Breast epithelium (tissue), 4 donors: ENCODE measurements around the gene KRTAP4-16. TPM values are rescaled to one million over a fixed set of nuclear protein-coding genes. Genes with fewer than 3 reads are reported as not detected.
"Not testable (repeated sequence)": the region's sequence is repeated elsewhere in the genome, so short reads cannot be mapped to it uniquely, and the experiment has no call there.

Source experiments
- DNase-seq, 2 donors: peaks; one replicate each; pipeline ENCODE4 v3.0.0-alpha.2; 2019; ENCODE audit warnings: low spot score in 2 of 2
- H3K27ac ChIP-seq, 2 donors: fragments of 200-600 bp; sonication (generic) in 1 of 2; one replicate each; pipeline ENCODE4 v1.5.1; 2016 to 2019; ENCODE audit warnings: mild to moderate bottlenecking in 1 of 2
- H3K27me3 ChIP-seq, 2 donors: fragments of 200-600 bp; sonication (generic) in 1 of 2; one replicate each; pipeline versions ENCODE4 v1.5.1 to v1.6.0; 2017 to 2019; ENCODE audit warnings: control low read depth in 1 of 2, mild to moderate bottlenecking in 1 of 2
- H3K36me3 ChIP-seq: fragments of 200-600 bp; one replicate; pipeline ENCODE4 v1.5.1; 2019
- H3K4me1 ChIP-seq, 2 donors: fragments of 200-600 bp; sonication (generic); one replicate each; pipeline ENCODE4 v1.5.1; 2016 to 2019; ENCODE audit warnings: control low read depth in 1 of 2
- H3K4me3 ChIP-seq, 3 donors: fragments of 200-600 bp; sonication (generic); 1 replicate in 2 of 3; 2 replicates in 1 of 3; pipeline ENCODE4 v1.5.1; 2016 to 2019; ENCODE audit warnings: mild to moderate bottlenecking in 3 of 3, moderate library complexity in 2 of 3
- H3K9me3 ChIP-seq, 2 donors: fragments of 200-600 bp; sonication (generic) in 1 of 2; one replicate each; pipeline ENCODE4 v1.5.1; 2016 to 2019; ENCODE audit warnings: control low read depth in 1 of 2
- CTCF ChIP-seq, 3 donors: fragments of 450-650 bp; IDR thresholded peaks; one replicate each; pipeline ENCODE4 v1.5.1; 2016 to 2017; ENCODE audit warnings: antibody characterized with exemption in 3 of 3, mild to moderate bottlenecking in 3 of 3, moderate library complexity in 3 of 3
- POLR2A ChIP-seq: fragments of 450-650 bp; IDR thresholded peaks from one replicate; pipeline ENCODE4 v1.6.1; 2016; ENCODE audit warnings: antibody characterized with exemption, mild to moderate bottlenecking, moderate library complexity
- POLR2AphosphoS5 ChIP-seq, 3 donors: sonication (generic); formaldehyde crosslinking; IDR thresholded peaks; one replicate each; pipeline ENCODE4 v1.6.1; 2017; ENCODE audit warnings: antibody characterized with exemption in 3 of 3
- intact Hi-C: fragments of 100-400 bp; cut with DNase I; formaldehyde crosslinking; loops from one replicate; pipeline ENCODE4 v1.15.1; 2023; ENCODE audit warnings: low total_unique reads
- total RNA-seq, 3 donors: library from RNA; depleted of rRNA; stranded (reverse); fragments of >200 nt; gene quantifications; one replicate each; pipeline ENCODE4 v1.1.0, GENCODE V29; 2016

Gene KRTAP4-16
- total RNA-seq, 3 donors from 2014 or later = not detected

GRCh38 chr17:41098042-41098441, 4.0 kb downstream of the KRTAP4-16 start, which contains the start of gene KRTAP4-8:
Gene KRTAP4-8, minus strand, starts transcription at chr17:41098142. Its CDS starts 58 bp downstream, at chr17:41098084.
- H3K4me1 ChIP-seq = no peaks in the 10 kb centered on the region
- TF ChIP-seq POLR2A (no peak), CTCF (IDR thresholded peaks at IDR 0.05) (no peak), POLR2AphosphoS5 (IDR thresholded peaks at IDR 0.05) (no peak)
- intact Hi-C loops = no loop called here
- DNase-seq = no peak
- H3K4me3 ChIP-seq = no peak within 1 kb of the TSS
- H3K36me3 ChIP-seq = no peaks in the 10 kb centered on the region
- no peaks in the 10 kb centered on the region for H3K9me3 ChIP-seq
- no peaks in the 10 kb centered on the region for H3K27me3 ChIP-seq
- H3K27ac ChIP-seq = no peak within 1 kb of the TSS

- Histone ChIP-seq H3K4me1 (no peaks in the 10 kb centered on the region), H3K9me3 (no peaks in the 10 kb centered on the region), H3K4me3 (no peak overlapping the region), H3K27ac (no peak overlapping the region), H3K36me3 (no peaks in the 10 kb centered on the region), H3K27me3 (no peaks in the 10 kb centered on the region)
- TF ChIP-seq POLR2AphosphoS5 (IDR thresholded peaks at IDR 0.05) = no peak
- DNase-seq = no peak
- intact Hi-C loops = no loop called here
Observed at GRCh38 chr17:41096055-41096454, 6.0 kb downstream of the KRTAP4-16 start.

GRCh38 chr17:41088760-41089352, 13.2 kb downstream of the KRTAP4-16 start:
- H3K4me1 ChIP-seq, H3K4me3 ChIP-seq, H3K36me3 ChIP-seq, H3K27ac ChIP-seq, DNase-seq, H3K9me3 ChIP-seq, intact Hi-C loops, H3K27me3 ChIP-seq: not testable (repeated sequence)

- intact Hi-C loops, H3K9me3 ChIP-seq: not testable (repeated sequence)
Observed at GRCh38 chr17:41084100-41084856, 17.7 kb downstream of the KRTAP4-16 start, which contains the start of gene KRTAP4-7. Gene KRTAP4-7, plus strand, starts transcription at chr17:41084150. Its CDS starts 57 bp downstream, at chr17:41084207.

GRCh38 chr17:41083427-41083826, 18.6 kb downstream of the KRTAP4-16 start:
- H3K27me3 ChIP-seq, H3K4me3 ChIP-seq, intact Hi-C loops, H3K4me1 ChIP-seq, DNase-seq, H3K27ac ChIP-seq, H3K36me3 ChIP-seq, H3K9me3 ChIP-seq: not testable (repeated sequence)

More at GRCh38 chr17:41084100-41084856, 17.7 kb downstream of the KRTAP4-16 start, which contains the start of gene KRTAP4-7:
- not testable (repeated sequence) for H3K36me3 ChIP-seq, H3K27me3 ChIP-seq, DNase-seq, H3K27ac ChIP-seq, H3K4me1 ChIP-seq, H3K4me3 ChIP-seq

- Histone ChIP-seq H3K27ac (no peak overlapping the region), H3K4me3 (no peak overlapping the region), H3K4me1 (no peaks in the 10 kb centered on the region), H3K27me3 (no peaks in the 10 kb centered on the region), H3K36me3 (no peaks in the 10 kb centered on the region), H3K9me3 (no peaks in the 10 kb centered on the region)
- DNase-seq = no peak
- intact Hi-C loops = no loop called here
- TF ChIP-seq CTCF (IDR thresholded peaks at IDR 0.05) (no peak), POLR2AphosphoS5 (IDR thresholded peaks at IDR 0.05) (no peak), POLR2A (no peak)
Observed at GRCh38 chr17:41082626-41083025, 19.4 kb downstream of the KRTAP4-16 start.

- TF ChIP-seq POLR2AphosphoS5 (IDR thresholded peaks at IDR 0.05) (no peak), POLR2A (no peak), CTCF (IDR thresholded peaks at IDR 0.05) (no peak)
- no peaks in the 10 kb centered on the region for H3K4me1 ChIP-seq
- intact Hi-C loops = no loop called here
- H3K27ac ChIP-seq = no peak overlapping the region
- no peaks in the 10 kb centered on the region for H3K9me3 ChIP-seq
- no peak overlapping the region for H3K4me3 ChIP-seq
- no peaks in the 10 kb centered on the region for H3K36me3 ChIP-seq
- DNase-seq = no peak
- no peaks in the 10 kb centered on the region for H3K27me3 ChIP-seq
Observed at GRCh38 chr17:41076788-41077187, 25.2 kb downstream of the KRTAP4-16 start.
